HG02623 (cell line): ENCODE measurements around the gene IL17D.
"Not testable (repeated sequence)": the region's sequence is repeated elsewhere in the genome, so short reads cannot be mapped to it uniquely, and the experiment has no call there.

Source experiments
- ATAC-seq: cut with Tn5 transposase; IDR thresholded peaks from one replicate; pipeline ENCODE4 v1.9.1; 2021; ENCODE audit warnings: moderate library complexity; ENCODE audit not compliant: unreplicated experiment

The IL17D gene

GRCh38 chr13:20702915-20703779 is at the start of gene IL17D:
IL17D (plus strand) TSS chr13:20703699; CDS start chr13:20704002, 303 bp downstream.
- ATAC-seq, result peak; percentile 31

DNA sequence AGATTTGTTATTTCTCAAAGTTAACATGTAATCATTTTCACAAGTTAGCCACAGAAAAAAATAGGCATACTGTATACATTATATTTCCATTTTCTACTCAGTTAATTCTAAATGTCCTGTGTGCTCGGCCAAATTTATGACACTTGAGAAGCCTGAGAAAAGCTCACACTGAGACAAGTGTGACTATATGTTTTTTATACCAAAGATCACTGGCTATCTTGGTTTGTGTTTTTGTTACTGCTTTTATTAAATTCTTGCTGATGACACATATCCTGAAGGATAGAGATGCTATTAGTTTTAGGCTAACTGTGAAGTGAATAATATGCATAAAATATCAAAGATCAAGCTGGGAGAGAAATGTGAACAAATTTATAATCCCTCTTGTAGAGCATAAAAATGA is 49.3 kb upstream of the IL17D start:
- ATAC-seq, result no peak

DNA sequence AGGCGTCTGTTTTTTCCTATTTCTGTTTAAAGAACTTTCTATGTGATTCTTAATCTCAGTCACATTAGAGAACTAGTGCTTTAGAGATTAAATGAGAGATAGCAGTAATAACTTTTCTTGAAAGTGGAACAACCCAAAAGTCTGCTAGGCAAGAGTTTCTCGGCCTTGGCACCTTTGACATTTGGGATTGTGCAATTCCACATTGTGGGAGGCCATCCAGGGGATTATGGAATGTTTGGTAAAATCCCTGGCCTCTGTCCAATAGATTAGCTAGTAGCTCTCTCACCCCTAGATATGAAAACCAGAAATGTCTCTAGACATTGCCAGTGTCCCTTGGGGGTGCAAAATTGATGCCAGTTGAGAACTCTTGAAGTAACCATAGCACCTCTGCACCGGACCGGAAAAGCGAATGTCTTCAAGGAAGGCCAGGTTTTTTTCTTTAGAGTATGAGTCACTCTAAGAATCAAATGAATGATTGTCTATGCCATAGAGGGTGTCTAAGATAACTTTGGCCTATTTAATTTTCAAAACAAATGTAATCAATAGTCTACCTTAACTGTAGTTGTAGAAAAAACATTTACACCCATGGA is 45.0 kb upstream of the IL17D start:
- no peak for ATAC-seq

DNA sequence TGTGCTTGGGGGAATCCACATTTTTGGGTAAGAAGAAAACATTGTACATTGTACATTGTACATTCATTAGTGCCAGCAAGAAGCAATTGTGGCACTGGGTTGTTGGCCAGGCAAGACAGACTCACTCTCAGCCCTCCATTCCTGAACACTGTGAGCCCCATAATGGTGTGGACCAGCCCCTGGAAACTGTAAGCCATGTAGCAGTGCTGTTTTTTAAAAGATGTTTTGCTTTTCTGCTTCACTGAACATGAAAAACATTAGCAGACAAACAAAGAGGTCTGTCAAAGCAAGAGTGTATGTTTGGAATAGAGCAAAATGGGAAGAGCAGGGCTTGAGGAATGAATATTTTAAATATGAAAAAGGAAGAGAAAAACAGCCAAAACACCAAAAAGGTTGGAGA is 39.1 kb upstream of the IL17D start:
- no peak for ATAC-seq

- no peak for ATAC-seq
Measured at GRCh38 chr13:20666948-20667347, 36.6 kb upstream of the IL17D start.

GRCh38 chr13:20667857-20668437 is 35.6 kb upstream of the IL17D start:
- ATAC-seq, result no peak

GRCh38 chr13:20669162-20669561 is 34.3 kb upstream of the IL17D start:
- no peak for ATAC-seq

DNA sequence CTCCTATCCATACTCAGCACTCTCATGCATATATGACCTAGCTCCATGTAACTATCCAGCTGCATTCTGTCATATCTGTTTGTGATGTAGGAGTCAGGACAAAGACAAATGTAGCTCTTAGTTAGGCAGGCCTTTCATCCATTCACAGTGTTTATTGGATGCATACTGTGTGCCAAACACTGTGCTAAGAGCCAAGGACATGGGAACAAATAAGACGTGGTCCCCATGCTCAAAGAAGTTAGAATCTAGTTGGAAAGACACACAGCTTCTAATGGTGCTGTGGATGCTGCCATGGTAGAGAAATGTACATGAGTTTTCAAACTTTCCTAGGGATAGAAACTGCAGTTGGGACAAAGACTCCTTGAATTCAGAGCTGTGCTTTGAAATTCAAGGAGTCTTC is 31.7 kb upstream of the IL17D start:
- no peak for ATAC-seq

DNA sequence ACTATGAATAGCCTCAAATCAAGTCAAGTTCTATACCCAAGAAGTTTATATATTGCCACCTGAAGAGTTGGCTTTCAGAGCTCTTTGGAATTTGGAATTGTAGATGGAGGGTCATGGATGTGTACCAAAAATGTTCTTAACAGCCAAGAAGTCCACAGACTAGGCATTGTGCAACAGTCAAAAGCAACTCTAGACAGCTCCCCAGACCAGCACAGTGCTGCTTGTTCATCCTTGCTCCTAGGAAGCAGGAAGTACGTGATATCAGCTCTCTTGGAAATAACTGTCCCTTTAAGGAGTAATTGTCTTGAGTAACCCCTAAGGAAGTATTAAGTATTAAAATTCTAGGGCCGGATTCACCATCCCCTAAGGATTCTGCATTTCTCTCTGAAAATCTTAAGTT is 30.7 kb upstream of the IL17D start:
- ATAC-seq, result no peak

- no peak for ATAC-seq
Measured at GRCh38 chr13:20673715-20674114, 29.8 kb upstream of the IL17D start.

GRCh38 chr13:20676213-20676612 is 27.3 kb upstream of the IL17D start:
- ATAC-seq, result no peak

GRCh38 chr13:20678606-20679005 is 24.9 kb upstream of the IL17D start:
- ATAC-seq, result not testable (repeated sequence)

GRCh38 chr13:20679879-20680278 is 23.6 kb upstream of the IL17D start:
- ATAC-seq, result no peak

- ATAC-seq, result no peak
Measured at GRCh38 chr13:20680416-20681080, 23.0 kb upstream of the IL17D start.

GRCh38 chr13:20681481-20681880 is 22.0 kb upstream of the IL17D start:
- ATAC-seq, result not testable (repeated sequence)

DNA sequence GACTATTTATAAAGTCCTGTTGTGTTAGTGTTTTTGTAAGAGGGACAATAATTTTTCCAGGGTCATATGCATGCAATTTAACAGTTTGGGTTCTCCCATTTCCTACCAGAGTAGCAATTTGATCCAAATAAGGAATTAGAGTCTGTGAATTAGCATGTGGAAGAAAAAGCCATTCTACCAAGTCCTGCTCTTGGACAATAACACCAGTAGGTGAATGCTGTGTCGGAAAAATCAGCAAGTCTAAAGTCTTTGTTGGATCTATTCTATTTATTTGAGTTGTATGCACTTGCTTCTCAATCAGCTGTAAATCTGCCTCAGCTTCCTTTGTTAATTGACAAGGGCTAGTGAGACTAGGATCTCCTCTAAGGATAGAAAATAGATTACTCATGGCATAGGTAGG is 21.4 kb upstream of the IL17D start:
- no peak for ATAC-seq

DNA sequence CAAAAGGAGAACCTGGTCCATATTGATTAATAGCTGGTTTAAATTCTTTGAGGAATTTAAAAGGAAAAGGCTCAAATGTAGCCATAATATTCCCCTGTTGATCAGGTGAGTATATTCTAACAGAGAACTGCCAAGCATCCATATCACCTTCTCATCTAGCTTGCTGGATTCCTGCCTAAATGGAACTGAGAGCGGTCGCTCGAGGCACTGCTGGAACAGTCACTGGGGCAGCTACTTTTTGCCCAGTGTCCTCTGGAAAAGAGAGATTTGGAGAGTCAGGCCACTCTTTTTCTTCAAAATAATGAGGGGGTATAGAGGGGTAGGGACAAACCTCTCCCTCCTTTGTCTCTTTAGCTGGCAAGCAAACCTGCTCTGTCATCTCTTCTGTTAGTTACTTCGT is 19.5 kb upstream of the IL17D start:
- no peak for ATAC-seq

GRCh38 chr13:20684546-20684945 is 19.0 kb upstream of the IL17D start:
- no peak for ATAC-seq

DNA sequence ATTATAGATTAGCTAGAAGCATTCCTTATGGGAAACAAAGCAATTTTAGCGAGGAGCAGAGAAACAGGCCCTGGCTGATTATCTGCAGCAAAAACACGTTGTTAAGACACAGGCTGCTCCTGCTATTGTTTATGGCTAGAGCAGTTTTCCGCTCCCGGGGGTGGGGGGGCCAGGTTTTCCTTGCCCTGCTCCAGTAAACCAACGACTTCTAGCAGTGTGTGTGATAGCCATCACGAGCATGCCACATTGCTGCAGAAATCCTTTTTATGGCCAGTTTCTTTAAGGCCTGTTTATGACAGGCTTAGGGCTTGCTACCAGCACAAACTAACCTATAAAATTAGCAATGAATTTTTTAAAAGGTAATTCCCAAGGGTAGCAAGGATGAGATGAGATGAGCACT is 18.4 kb upstream of the IL17D start:
- no peak for ATAC-seq

GRCh38 chr13:20686167-20686566 is 17.3 kb upstream of the IL17D start:
- ATAC-seq, result no peak

DNA sequence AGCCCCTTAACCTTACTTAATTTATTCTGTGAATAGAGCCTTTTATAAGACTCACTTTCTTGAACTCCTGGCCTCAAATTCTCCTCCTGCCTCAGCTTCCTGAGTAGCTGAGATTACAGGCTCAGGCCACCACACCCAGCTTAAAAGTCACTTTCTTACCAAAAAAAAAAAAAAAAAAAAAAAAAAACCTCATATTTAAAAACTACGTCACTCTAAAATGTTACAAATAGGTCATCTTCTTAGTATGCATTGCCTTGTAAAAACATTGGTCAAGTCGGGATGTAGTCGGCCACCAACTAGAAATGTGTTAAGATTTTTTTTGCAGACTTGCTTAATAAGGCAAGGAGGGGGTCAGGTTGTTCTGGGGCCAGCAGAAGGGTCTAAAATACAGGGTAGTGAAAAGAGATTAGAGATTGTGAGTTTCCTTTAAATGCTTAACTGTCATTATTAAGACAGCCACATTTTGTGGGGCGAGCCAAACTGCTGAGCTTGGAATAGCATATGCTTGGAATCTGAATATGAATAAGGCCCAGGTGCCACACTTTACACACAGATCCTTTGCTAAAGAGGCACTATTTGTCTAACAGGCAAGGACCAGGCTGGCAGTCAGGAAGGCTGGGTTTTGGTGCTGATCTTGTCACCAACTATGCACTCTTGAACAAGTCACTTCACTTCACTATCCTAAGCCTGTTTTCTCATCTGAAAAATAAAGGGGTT is 16.5 kb upstream of the IL17D start:
- no peak for ATAC-seq
